A549 treated with Hydrocortisone at 1 μM for 4 hours (cell line): ENCODE measurements around the gene LAT. TPM values are rescaled to one million over a fixed set of nuclear protein-coding genes. Genes with fewer than 3 reads are reported as not detected.

Experiments used
- total RNA-seq: library from RNA; stranded (reverse); fragments of 200-300 nt; extraction: Qiagen RNA extraction; gene quantifications from 5 replicates; pipeline ENCODE4 v1.2.3, GENCODE V29; 2022

LAT gene
- 3.5 to 5.1 TPM (median 4.3 TPM) in 5 replicates for total RNA-seq

GRCh38 chr16:28984619-28985135 lies at the start of gene LAT:
Gene LAT (plus strand): TSS chr16:28985052. CDS start chr16:28985418, 366 bp downstream.

GRCh38 chr16:28950648-28951409 lies 34.0 kb upstream of the LAT start, which contains the start of gene NFATC2IP:
Gene NFATC2IP (plus strand): TSS chr16:28950937. CDS start chr16:28951012, 75 bp downstream.

GRCh38 chr16:28974437-28975157 lies 10.3 kb upstream of the LAT start, which contains the start of gene SPNS1:
Gene SPNS1 (plus strand): TSS chr16:28974778. CDS start chr16:28975152, 374 bp downstream.

Other genes starting within 250 kb of the LAT start
- 1.1 to 2.0 TPM (median 1.7 TPM) in 5 replicates for gene NPIPB9, start 233.3 kb upstream of the LAT start, total RNA-seq
- 102 to 127 TPM (median 120 TPM) in 5 replicates for gene ATXN2L, start 162.1 kb upstream of the LAT start, total RNA-seq
- gene TUFM, start 138.7 kb upstream of the LAT start, total RNA-seq: 239 to 307 TPM (median 280 TPM) in 5 replicates
- 25.4 to 30.3 TPM (median 28.2 TPM) in 5 replicates for gene SH2B1, start 121.2 kb upstream of the LAT start, total RNA-seq
- 1.9 to 3.6 TPM (median 2.1 TPM) in 5 replicates for gene ATP2A1, start 106.6 kb upstream of the LAT start, total RNA-seq
- gene RABEP2, start 59.8 kb upstream of the LAT start, total RNA-seq: 8.7 to 9.6 TPM (median 8.9 TPM) in 5 replicates
- gene CD19, start 53.1 kb upstream of the LAT start, total RNA-seq: 0.06 TPM in 1 of 5 replicates, not detected in the others
- 22.6 to 27.6 TPM (median 24.5 TPM) in 5 replicates for gene NFATC2IP, start 34.1 kb upstream of the LAT start, total RNA-seq
- gene SPNS1, start 10.3 kb upstream of the LAT start, total RNA-seq: 60.5 to 78.3 TPM (median 72.4 TPM) in 5 replicates